Measurements from ENCODE around the gene THOC2. TPM values are rescaled to one million over a fixed set of nuclear protein-coding genes. Genes with fewer than 3 reads are reported as not detected.
"Not testable (repeated sequence)": the region's sequence is repeated elsewhere in the genome, so short reads cannot be mapped to it uniquely, and the experiment has no call there.

THOC2 gene
- total RNA-seq, 1 donor from 2014 or later = 111 TPM

GRCh38 chrX:123679733-123680460 is 53.0 kb downstream of the THOC2 start:
- not testable (repeated sequence) for DNase-seq (ENCODE audit: low spot score)

- DNase-seq (ENCODE audit: low spot score) = no peak
Observed at GRCh38 chrX:123675154-123675553, 57.7 kb downstream of the THOC2 start.

GRCh38 chrX:123673813-123674212 is 59.0 kb downstream of the THOC2 start:
- no peak for DNase-seq (ENCODE audit: low spot score)

DNA sequence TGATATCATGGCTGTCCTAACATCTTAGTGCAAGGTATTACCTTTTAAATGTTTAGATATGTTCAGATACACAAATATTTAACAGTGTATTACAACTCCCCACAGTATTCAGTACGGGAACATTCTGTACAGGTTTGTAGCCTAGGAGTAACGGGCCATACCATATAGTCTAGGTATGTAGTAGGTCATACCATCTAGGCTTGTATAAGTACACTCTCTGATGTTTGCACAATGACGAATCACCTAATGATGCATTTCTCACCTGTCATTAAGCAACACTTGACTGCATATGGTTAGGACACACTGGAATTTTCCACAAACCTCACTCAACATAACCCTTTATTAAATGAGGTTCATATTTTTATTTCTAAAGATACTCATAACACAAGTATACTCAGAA is 67.7 kb downstream of the THOC2 start:
- DNase-seq (ENCODE audit: low spot score) = no peak

DNA sequence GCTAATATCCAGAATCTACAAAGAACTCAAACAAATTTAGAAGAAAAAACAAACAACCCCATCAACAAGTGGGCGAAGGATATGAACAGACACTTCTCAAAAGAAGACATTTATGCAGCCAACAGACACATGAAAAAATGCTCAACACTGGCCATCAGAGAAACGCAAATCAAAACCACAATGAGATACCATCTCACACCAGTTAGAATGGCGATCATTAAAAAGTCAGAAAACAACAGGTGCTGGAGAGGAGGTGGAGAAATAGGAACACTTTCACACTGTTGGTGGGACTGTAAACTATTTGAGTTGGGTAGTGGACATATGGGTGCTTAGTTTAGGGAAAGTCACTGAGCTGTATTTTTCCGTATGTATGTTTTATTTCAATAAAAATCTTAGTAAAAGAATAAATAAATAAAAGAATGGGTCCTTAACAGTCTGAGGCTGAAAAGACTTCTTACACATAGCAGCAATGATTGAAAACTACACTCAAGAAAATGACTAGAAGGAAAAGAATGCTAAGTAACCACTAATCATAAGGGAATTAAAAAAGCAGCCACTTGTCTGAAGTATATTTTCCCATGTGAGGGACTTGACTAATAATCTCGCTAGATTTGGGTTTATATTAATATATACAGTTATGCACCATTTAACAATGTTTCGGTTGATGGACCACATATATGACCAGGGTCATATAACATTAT is 68.2 kb downstream of the THOC2 start:
- not testable (repeated sequence) for DNase-seq (ENCODE audit: low spot score)

- DNase-seq (ENCODE audit: low spot score) = not testable (repeated sequence)
Observed at GRCh38 chrX:123663720-123664119, 69.1 kb downstream of the THOC2 start.

- DNase-seq (ENCODE audit: low spot score) = not testable (repeated sequence)
Observed at GRCh38 chrX:123656507-123656906, 76.3 kb downstream of the THOC2 start.

DNA sequence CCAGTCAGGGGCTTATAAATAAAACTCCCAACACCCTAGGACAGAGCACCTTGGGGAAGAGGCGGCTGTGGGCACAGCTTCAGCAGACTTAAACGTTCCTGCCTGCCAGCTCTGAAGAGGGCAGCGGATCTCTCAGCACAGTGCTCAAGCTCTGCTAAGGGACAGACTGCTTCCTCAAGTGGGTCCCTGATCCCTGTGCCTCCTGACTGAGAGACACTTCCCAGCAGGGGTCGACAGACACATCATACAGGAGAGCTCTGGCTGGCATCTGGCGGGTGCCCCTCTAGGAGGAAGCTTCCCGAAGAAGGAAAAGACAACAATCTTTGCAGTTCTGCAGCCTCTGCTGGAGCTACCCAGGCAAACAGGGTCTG is 84.1 kb downstream of the THOC2 start:
- DNase-seq (ENCODE audit: low spot score) = not testable (repeated sequence)

DNA sequence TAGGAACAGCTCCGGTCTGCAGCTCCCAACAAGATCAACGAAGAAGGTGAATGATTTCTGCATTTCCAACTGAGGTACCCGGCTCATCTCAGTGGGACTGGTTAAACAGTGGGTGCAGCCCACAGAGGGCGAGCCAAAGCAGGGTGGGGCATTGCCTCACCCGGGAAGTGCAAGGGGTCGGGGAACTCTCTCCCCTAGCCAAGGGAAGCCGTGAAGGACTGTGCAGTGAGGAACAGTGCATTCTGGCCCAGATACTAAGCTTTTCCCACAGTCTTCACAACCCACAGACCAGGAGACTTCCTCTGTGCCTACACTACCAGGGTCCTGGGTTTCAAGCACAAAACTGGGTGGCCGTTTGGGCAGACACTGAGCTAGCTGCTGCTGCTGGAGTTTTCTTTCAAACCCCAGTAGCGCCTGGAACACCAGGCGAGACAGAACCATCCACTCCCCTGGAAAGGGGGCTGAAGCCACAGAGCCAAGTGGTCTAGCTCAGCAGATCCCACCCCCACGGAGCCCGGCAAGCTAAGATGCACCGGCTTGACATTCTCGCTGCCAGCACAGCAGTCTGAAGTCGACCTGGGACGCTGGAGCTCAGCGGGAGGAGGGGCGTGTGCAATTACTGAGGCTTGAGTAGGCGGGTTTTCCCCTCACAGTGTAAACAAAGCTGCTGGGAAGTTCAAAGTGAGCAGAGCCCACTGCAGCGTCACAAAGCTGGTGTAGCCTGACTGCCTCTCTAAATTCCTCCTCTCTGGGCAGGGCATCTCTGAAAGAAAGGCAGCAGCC is 84.6 kb downstream of the THOC2 start:
- peak; percentile 70 for DNase-seq (ENCODE audit: low spot score)

GRCh38 chrX:123647244-123647643 is 85.6 kb downstream of the THOC2 start:
- DNase-seq (ENCODE audit: low spot score) = no peak

GRCh38 chrX:123629502-123629901 is 103.3 kb downstream of the THOC2 start:
- DNase-seq (ENCODE audit: low spot score) = no peak

DNA sequence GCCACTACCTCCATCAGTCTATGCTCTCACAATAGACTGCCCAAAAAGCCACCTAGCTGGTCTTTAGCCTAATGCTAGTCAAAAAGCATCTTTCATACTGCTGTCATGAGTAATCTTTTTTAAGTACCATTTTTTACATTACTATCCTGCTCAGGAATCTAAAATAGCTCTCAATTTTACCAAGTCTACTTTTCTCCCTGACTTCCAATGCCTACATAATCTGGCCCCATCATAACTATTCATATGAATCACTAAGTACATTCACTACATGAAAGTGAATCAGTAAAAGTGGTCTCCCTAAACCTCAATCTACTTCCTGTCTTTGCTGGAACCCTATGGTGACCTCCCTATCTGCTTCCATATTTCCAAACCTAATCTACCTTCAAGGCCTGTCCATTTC is 105.9 kb downstream of the THOC2 start:
- DNase-seq (ENCODE audit: low spot score) = no peak

- no peak for DNase-seq (ENCODE audit: low spot score)
Observed at GRCh38 chrX:123625952-123626351, 106.9 kb downstream of the THOC2 start.

- DNase-seq (ENCODE audit: low spot score) = no peak
Observed at GRCh38 chrX:123625477-123625876, 107.4 kb downstream of the THOC2 start.

- peak; percentile 57 for DNase-seq (ENCODE audit: low spot score)
Observed at GRCh38 chrX:123617007-123617406, 115.8 kb downstream of the THOC2 start.

GRCh38 chrX:123610915-123611314 is 121.9 kb downstream of the THOC2 start:
- DNase-seq (ENCODE audit: low spot score) = no peak

GRCh38 chrX:123607806-123608205 is 125.0 kb downstream of the THOC2 start:
- no peak for DNase-seq (ENCODE audit: low spot score)

DNA sequence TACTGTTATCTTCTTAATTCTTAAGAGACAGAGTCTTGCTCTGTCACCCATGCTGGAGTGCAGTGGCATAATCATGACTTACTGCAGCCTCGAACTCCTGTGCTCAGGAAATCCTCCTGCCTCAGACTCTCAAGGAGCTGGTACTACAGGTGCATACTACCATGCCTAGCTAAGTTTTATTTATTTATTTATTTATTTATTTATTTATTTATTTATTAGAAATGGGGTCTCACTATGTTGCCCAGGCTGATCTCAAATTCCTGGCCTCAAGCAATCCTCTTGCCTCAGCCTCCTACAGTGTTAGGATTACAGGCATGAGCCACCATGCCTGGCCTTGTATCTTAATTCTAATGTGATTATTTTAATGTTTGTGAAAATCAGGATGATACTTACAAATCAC is 125.6 kb downstream of the THOC2 start:
- DNase-seq (ENCODE audit: low spot score) = no peak

- no peak for DNase-seq (ENCODE audit: low spot score)
Observed at GRCh38 chrX:123603491-123603890, 129.4 kb downstream of the THOC2 start.

- no peak for DNase-seq (ENCODE audit: low spot score)
Observed at GRCh38 chrX:123601437-123601836, 131.4 kb downstream of the THOC2 start.

DNA sequence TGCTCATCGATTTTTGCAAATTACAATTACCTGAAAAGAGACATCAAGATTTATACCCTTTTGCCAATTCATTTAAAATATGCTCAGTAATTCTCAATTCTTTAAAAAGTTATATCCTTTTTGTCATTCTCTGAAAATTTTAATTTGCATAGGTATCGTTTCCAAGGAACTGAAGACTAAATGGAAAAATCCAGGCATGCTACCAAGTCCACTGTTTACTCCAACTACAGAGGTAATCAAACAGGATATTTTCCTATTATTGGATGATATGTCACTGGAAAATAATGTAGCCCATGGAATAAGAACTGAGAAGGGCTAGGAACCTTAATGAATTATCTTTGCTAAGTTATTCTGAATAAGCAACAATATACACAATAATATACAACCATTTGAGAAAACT is 132.7 kb downstream of the THOC2 start:
- no peak for DNase-seq (ENCODE audit: low spot score)

DNA sequence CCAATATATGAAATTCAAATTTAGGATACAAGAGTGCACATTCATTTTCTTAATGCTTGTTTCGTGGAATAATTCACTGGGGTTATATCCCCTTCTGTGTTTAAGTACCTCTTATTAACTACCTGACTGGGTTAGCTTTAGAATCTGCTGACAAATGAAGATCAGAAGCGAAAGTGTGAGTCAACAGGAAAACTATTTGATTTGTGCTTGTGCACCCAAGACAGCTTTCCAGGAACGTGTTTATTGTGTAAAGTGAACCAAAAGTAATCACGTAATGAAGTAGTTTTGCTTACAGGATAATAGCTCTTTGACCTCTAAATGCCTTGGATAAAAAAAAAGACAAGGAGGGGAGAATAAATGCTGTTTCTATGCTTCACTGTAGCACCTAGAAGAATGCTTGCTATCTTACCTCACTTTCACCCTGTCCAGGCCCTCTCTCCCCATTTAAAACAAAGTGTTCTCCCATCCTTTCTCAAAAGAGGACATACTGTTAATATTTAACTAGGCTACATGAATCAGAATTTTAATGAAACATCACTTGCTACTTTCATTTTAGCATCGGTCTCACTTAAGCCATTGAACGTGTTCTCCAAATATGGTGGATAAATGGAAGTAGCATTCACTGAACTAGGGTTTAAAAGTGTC is 141.9 kb downstream of the THOC2 start:
- DNase-seq (ENCODE audit: low spot score) = no peak

Measured in umbilical cord (tissue), 2 donors.